Caco-2 (cell line): ENCODE data around the gene PKIG. TPM values are rescaled to one million over a fixed set of nuclear protein-coding genes. Genes with fewer than 3 reads are reported as not detected.

Source experiments
- BruUV-seq: library from RNA; stranded (reverse); fragments of 400-500 nt; replicated peaks from 2 replicates; lab custom pipeline; 2021; lab: Mats Ljungman, UMichigan
- CTCF ChIA-PET: fragments of 300-600 bp; sonication (Branson Sonifier 250); formaldehyde crosslinking; loops from one replicate; lab custom pipeline; 2022; ENCODE audit warnings: antibody characterized with exemption; lab: Charles Lee
- POLR2A ChIA-PET: fragments of 300-600 bp; sonication (Branson Sonifier 250); formaldehyde crosslinking; loops from one replicate; lab custom pipeline; 2022; ENCODE audit warnings: antibody characterized with exemption; lab: Charles Lee
- DNase-seq, 2 experiments: peaks; one replicate each; pipeline versions ENCODE4 v3.0.0 to v3.0.0-alpha.2; 2020 to 2022
- H3K27me3 ChIP-seq: replicated peaks from 2 replicates; pipeline ENCODE4 v1.6.0; 2011; ENCODE audit warnings: low read length; ENCODE audit not compliant: control insufficient read depth, insufficient read depth
- H3K36me3 ChIP-seq: 2 replicates; pipeline ENCODE4 v1.5.1; 2011; ENCODE audit warnings: low read length; ENCODE audit not compliant: control insufficient read depth, insufficient read depth
- H3K4me1 ChIP-seq: fragments of 250-450 bp; sonication (Bioruptor Pico); 2 replicates; pipeline ENCODE4 v1.5.1; 2020; ENCODE audit warnings: mild to moderate bottlenecking
- H3K4me3 ChIP-seq: 2 replicates; pipeline ENCODE4 v1.5.1; 2011; ENCODE audit warnings: low read depth, mild to moderate bottlenecking, control low read depth, low read length
- H3K9me3 ChIP-seq: fragments of 250-450 bp; sonication (Bioruptor Pico); 2 replicates; pipeline ENCODE4 v1.5.1; 2020; ENCODE audit warnings: mild to moderate bottlenecking, moderate library complexity
- H3K27ac Mint-ChIP-seq: one replicate; pipeline ENCODE4 v1.8.0; 2022; ENCODE audit warnings: mixed read lengths; ENCODE audit not compliant: unreplicated experiment
- H3K27me3 Mint-ChIP-seq: one replicate; pipeline ENCODE4 v1.8.0; 2022; ENCODE audit warnings: mixed read lengths; ENCODE audit not compliant: insufficient read depth, unreplicated experiment
- H3K36me3 Mint-ChIP-seq: one replicate; pipeline ENCODE4 v1.8.0; 2022; ENCODE audit warnings: mild to moderate bottlenecking, mixed read lengths; ENCODE audit not compliant: insufficient read depth, unreplicated experiment
- H3K4me1 Mint-ChIP-seq: one replicate; pipeline ENCODE4 v1.8.0; 2022; ENCODE audit warnings: low read depth, mixed read lengths; ENCODE audit not compliant: unreplicated experiment
- H3K4me3 Mint-ChIP-seq: one replicate; pipeline ENCODE4 v1.8.0; 2022; ENCODE audit warnings: mild to moderate bottlenecking, moderate library complexity, mixed read lengths; ENCODE audit not compliant: unreplicated experiment
- H3K9me3 Mint-ChIP-seq: one replicate; pipeline ENCODE4 v1.8.0; 2022; ENCODE audit warnings: mixed read lengths; ENCODE audit not compliant: unreplicated experiment
- intact Hi-C: fragments of 100-400 bp; cut with micrococcal nuclease; formaldehyde crosslinking; loops from one replicate; pipeline ENCODE4 v1.10.0; 2022; ENCODE audit not compliant: unreplicated experiment
- total RNA-seq: library from RNA; stranded (reverse); gene quantifications from 2 replicates; pipeline ENCODE4 v1.2.3, GENCODE V29; 2022
- TF ChIP-seq, protein P1 (sequence below), 2 experiments: fragments of 200-600 bp in 1 of 2; IDR thresholded peaks; 1 replicate in 1 of 2; 2 replicates in 1 of 2; pipeline versions ENCODE4 v1.5.1 to v1.8.0; 2011 to 2022; ENCODE audit warnings: antibody characterized with exemption in 1 of 2, control low read depth in 1 of 2, inconsistent platforms in 1 of 2, low read depth in 1 of 2, low read length in 1 of 2, mild to moderate bottlenecking in 1 of 2, moderate library complexity in 1 of 2; ENCODE audit not compliant: insufficient read depth in 1 of 2, severe bottlenecking in 1 of 2, unreplicated experiment in 1 of 2

The PKIG gene
- total RNA-seq, 1 experiment from 2014 or later, result 25.9 TPM

DNA sequence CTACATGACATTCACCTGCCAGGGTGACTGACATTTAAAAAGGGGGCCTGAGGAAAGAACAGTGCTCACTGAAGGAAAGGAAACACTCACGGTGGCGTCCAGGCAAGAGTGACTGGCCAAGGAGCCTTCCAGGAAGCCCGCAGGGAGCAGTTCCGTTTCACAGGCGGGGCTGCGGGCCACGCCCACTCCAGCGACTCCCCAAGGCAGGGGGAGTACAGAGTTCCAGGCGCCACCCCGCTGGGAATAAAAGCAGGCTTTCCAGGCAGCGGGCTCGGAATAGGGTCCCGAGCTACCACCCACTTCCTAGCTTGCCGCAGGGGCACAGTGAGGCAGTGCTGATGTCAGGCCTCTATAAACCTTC lies 34.2 kb downstream of the PKIG start:
- Histone ChIP-seq H3K27me3 (no peaks in the 10 kb centered on the region), H3K9me3 (no peaks in the 10 kb centered on the region), H3K36me3 (no peaks in the 10 kb centered on the region), H3K4me1 (no peaks in the 10 kb centered on the region), H3K4me3 (no peak overlapping the region)
- peak overlapping the region; percentile 1 for H3K27ac Mint-ChIP-seq
- H3K4me1 Mint-ChIP-seq, result no peaks in the 10 kb centered on the region
- ChIA-PET CTCF (no interaction called here), POLR2A (no interaction called here)
- intact Hi-C loops, result no loop called here
- DNase-seq, result no peak
- peaks cover 16% of the 10 kb centered on the region for H3K36me3 Mint-ChIP-seq
- no TSS peak for BruUV-seq
- H3K4me3 Mint-ChIP-seq, result no peak overlapping the region
- H3K9me3 Mint-ChIP-seq, result no peaks in the 10 kb centered on the region
- TF ChIP-seq, protein P1, sequence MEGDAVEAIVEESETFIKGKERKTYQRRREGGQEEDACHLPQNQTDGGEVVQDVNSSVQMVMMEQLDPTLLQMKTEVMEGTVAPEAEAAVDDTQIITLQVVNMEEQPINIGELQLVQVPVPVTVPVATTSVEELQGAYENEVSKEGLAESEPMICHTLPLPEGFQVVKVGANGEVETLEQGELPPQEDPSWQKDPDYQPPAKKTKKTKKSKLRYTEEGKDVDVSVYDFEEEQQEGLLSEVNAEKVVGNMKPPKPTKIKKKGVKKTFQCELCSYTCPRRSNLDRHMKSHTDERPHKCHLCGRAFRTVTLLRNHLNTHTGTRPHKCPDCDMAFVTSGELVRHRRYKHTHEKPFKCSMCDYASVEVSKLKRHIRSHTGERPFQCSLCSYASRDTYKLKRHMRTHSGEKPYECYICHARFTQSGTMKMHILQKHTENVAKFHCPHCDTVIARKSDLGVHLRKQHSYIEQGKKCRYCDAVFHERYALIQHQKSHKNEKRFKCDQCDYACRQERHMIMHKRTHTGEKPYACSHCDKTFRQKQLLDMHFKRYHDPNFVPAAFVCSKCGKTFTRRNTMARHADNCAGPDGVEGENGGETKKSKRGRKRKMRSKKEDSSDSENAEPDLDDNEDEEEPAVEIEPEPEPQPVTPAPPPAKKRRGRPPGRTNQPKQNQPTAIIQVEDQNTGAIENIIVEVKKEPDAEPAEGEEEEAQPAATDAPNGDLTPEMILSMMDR (IDR thresholded peaks at IDR 0.05; ENCODE audit: insufficient read depth in 1 of 2, low read depth in 1 of 2, low read length in 1 of 2, severe bottlenecking in 1 of 2, unreplicated experiment in 1 of 2), result no peak
- no peaks in the 10 kb centered on the region for H3K27me3 Mint-ChIP-seq

GRCh38 chr20:44618318-44618731 lies 35.9 kb downstream of the PKIG start:
- Histone ChIP-seq H3K36me3 (no peaks in the 10 kb centered on the region), H3K4me3 (no peak overlapping the region), H3K9me3 (peaks cover 5% of the 10 kb centered on the region), H3K27me3 (no peaks in the 10 kb centered on the region), H3K4me1 (no peaks in the 10 kb centered on the region)
- no peak for DNase-seq
- TF ChIP-seq, protein P1 (IDR thresholded peaks at IDR 0.05; ENCODE audit: insufficient read depth in 1 of 2, low read depth in 1 of 2, low read length in 1 of 2, severe bottlenecking in 1 of 2, unreplicated experiment in 1 of 2), result no peak
- Mint-ChIP-seq H3K9me3 (peaks cover 3% of the 10 kb centered on the region), H3K36me3 (peaks cover 16% of the 10 kb centered on the region), H3K4me3 (no peak overlapping the region), H3K27ac (no peak overlapping the region), H3K27me3 (no peaks in the 10 kb centered on the region), H3K4me1 (no peaks in the 10 kb centered on the region)
- intact Hi-C loops, result no loop called here
- CTCF ChIA-PET, result interaction anchor here (0.6 kb wide), 2 partner anchors 66 to 493 kb away, joined by 4 to 6 read pairs; no protein-coding TSS in a partner anchor
- BruUV-seq, result no TSS peak
- POLR2A ChIA-PET, result interaction anchor here (1.5 kb wide), 1 partner anchor 267 kb away, joined by 9 read pairs; the partner anchor contains the start of gene YWHAB

DNA sequence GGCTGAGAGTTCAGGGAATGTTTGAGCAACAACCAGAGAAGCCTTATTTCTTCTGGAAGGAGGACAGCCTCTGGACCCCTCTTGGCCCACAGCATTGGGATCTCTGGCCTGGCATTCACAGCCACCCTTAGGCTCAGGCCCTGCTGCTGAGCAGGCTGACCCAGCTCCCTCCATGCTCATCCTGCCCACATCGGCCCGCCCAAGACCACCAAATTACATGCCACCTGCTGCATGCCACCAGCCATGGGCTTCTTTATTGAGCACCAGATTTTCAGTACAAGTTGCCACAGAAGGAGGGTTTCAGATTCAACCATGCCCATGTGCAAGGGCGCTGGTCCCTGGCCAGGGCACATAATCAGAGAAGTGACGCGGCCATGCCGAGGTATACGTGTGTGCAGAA lies 36.9 kb downstream of the PKIG start:
- Histone ChIP-seq H3K4me1 (no peaks in the 10 kb centered on the region), H3K27me3 (no peaks in the 10 kb centered on the region), H3K4me3 (no peak overlapping the region), H3K36me3 (no peaks in the 10 kb centered on the region), H3K9me3 (peaks cover 6% of the 10 kb centered on the region)
- H3K4me1 Mint-ChIP-seq, result no peaks in the 10 kb centered on the region
- TF ChIP-seq, protein P1 (IDR thresholded peaks at IDR 0.05; ENCODE audit: insufficient read depth in 1 of 2, low read depth in 1 of 2, low read length in 1 of 2, severe bottlenecking in 1 of 2, unreplicated experiment in 1 of 2), result no peak
- H3K27me3 Mint-ChIP-seq, result no peaks in the 10 kb centered on the region
- H3K27ac Mint-ChIP-seq, result no peak overlapping the region
- H3K9me3 Mint-ChIP-seq, result peaks cover 10% of the 10 kb centered on the region
- BruUV-seq, result no TSS peak
- H3K36me3 Mint-ChIP-seq, result peaks cover 19% of the 10 kb centered on the region
- DNase-seq, result no peak
- no peak overlapping the region for H3K4me3 Mint-ChIP-seq
- intact Hi-C loops, result no loop called here
- CTCF ChIA-PET, result no interaction called here
- POLR2A ChIA-PET, result interaction anchor here (1.5 kb wide), 1 partner anchor 266 kb away, joined by 9 read pairs; the partner anchor contains the start of gene YWHAB
